Fibroblast of peridontal ligament (primary cell): ENCODE data around the gene GOLGA8T.
"Not testable (repeated sequence)": the region's sequence is repeated elsewhere in the genome, so short reads cannot be mapped to it uniquely, and the experiment has no call there.

ENCODE experiments used
- DNase-seq: peaks from one replicate; pipeline ENCODE4 v3.0.0-alpha.2; 2010; ENCODE audit errors: extremely low read depth

Gene GOLGA8T

GRCh38 chr15:30191639-30192038 lies 56.8 kb downstream of the GOLGA8T start:
- DNase-seq, result not testable (repeated sequence)

GRCh38 chr15:30192119-30192745 lies 57.4 kb downstream of the GOLGA8T start:
- not testable (repeated sequence) for DNase-seq

- not testable (repeated sequence) for DNase-seq
These were observed 58.0 kb downstream of the GOLGA8T start for GRCh38 chr15:30192892-30193291.
